Fibroblast of mammary gland (primary cell): ENCODE data around the gene NRCAM.
"Not testable (repeated sequence)": the region's sequence is repeated elsewhere in the genome, so short reads cannot be mapped to it uniquely, and the experiment has no call there.

Experiments used
- DNase-seq: peaks from one replicate; pipeline ENCODE4 v3.0.0-alpha.2; 2010; ENCODE audit warnings: low read depth
- H3K4me3 ChIP-seq: 2 replicates; pipeline ENCODE4 v1.5.1; 2011; ENCODE audit warnings: low read depth, mild to moderate bottlenecking, low read length, moderate library complexity; ENCODE audit not compliant: control insufficient read depth
- TF ChIP-seq, protein P1 (sequence below): conservative IDR thresholded peaks from 2 replicates; pipeline ENCODE4 v1.5.1; 2011; ENCODE audit warnings: low read depth, low read length, inconsistent platforms; ENCODE audit not compliant: control insufficient read depth, insufficient read depth

Gene NRCAM

GRCh38 chr7:108479118-108479517 lies 22.9 kb upstream of the NRCAM start:
- no peak overlapping the region for H3K4me3 ChIP-seq
- TF ChIP-seq, protein P1, sequence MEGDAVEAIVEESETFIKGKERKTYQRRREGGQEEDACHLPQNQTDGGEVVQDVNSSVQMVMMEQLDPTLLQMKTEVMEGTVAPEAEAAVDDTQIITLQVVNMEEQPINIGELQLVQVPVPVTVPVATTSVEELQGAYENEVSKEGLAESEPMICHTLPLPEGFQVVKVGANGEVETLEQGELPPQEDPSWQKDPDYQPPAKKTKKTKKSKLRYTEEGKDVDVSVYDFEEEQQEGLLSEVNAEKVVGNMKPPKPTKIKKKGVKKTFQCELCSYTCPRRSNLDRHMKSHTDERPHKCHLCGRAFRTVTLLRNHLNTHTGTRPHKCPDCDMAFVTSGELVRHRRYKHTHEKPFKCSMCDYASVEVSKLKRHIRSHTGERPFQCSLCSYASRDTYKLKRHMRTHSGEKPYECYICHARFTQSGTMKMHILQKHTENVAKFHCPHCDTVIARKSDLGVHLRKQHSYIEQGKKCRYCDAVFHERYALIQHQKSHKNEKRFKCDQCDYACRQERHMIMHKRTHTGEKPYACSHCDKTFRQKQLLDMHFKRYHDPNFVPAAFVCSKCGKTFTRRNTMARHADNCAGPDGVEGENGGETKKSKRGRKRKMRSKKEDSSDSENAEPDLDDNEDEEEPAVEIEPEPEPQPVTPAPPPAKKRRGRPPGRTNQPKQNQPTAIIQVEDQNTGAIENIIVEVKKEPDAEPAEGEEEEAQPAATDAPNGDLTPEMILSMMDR: no peak
- DNase-seq: no peak

DNA sequence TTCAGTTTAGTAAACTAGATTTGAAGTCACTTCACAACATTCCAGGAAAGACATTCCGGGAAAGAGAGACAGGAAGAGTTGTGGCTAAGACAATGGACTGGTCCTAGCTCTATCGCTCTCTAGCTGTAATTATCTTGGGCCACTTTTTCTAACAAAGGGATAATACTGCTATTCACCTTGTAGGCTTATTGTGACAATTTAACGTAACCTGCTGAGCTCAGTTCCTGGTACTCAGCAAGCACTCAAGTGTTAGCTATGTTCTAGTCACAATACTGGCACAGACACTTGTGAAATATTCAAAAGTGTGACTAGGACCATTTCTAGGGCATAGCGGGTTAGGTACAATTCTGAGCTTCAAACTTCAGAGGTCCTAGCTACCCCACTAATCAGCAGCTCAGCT lies 12.0 kb upstream of the NRCAM start:
- TF ChIP-seq, protein P1: no peak
- DNase-seq: no peak
- no peak overlapping the region for H3K4me3 ChIP-seq

DNA sequence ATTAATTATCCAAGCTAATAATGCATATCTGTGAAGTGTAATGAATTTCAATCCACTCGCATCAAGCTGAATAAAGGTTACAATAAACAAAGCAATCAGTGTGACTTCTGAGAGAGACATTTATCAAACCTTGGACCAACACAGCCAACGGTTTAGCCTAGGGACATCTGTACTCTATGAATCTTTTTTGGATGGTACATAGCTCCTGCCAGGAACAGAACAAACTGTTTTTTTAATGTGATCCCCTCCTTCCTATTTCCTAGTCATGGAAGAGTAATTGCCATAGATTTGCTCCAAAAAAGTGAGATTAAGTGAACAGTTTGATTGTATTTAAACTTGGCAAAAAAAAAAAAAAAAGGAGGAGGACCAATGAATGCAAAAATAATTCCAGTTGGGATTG lies 11.2 kb upstream of the NRCAM start:
- no peak overlapping the region for H3K4me3 ChIP-seq
- TF ChIP-seq, protein P1: no peak

DNA sequence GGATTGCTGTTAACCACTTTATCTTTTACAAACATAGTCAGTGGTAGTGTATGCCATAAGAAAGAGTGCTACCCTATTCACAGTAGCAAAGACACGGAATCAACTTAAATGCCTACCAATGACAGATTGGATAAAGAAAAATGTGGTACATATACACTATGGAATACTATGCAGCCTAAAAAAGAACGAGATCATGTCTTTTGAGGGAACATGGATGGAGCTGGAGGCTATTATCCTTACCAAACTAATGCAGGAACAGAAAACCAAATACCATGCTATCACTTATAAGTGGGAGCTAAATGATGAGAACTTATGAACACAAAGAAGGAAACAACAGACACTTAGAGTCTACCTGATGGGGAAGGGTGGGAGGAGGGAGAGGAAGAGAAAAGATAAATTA lies 10.1 kb upstream of the NRCAM start:
- not testable (repeated sequence) for H3K4me3 ChIP-seq, DNase-seq

More for the DNA sequence above, 11.2 kb upstream of the NRCAM start:
- no peak for DNase-seq

- DNase-seq: peak; percentile 32
- TF ChIP-seq, protein P1: no peak
- no peak overlapping the region for H3K4me3 ChIP-seq
Measured at GRCh38 chr7:108464743-108465142, 8.5 kb upstream of the NRCAM start.

DNA sequence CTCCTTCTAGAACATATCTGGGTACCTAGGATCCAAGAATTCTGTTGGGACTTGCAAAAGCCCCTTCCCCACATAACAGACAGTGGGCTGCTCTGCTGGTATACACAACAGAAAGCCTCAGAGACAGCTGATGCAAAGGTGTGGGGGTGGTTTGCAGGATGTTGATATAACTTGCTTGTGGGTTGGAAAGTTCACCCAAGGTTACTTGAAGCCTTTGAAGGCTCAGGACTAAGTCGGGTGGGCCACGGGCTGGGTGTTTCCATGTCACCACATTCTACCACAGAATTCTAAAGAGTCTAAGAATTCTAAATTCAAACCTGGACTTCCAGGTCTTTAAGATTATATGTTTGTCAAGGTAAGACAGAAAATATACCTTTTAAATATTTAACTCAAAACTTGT lies 7.4 kb upstream of the NRCAM start:
- TF ChIP-seq, protein P1: no peak
- H3K4me3 ChIP-seq: no peak overlapping the region
- no peak for DNase-seq

DNA sequence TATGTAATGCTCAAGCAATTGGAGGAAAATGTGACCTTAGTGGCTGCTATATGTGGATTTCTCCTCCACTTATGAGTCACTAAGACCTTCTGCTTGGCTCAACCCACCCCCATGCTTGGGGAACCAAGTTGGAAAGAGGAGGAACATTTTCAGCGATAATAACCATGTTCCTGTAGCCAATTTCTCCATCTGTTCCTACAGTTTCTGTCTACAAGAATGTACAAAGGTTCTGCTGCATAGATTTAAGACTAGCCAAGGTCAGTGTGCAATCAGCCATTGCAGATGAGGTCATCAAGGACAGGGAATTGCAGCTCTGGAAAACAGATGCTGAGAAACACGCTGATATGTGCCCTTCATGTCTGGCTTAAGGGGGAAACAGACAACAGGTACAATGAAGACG lies 5.6 kb upstream of the NRCAM start:
- peak; percentile 78 for DNase-seq
- TF ChIP-seq, protein P1: no peak

More for the DNA sequence above, 5.6 kb upstream of the NRCAM start:
- no peak overlapping the region for H3K4me3 ChIP-seq
